Osteocyte (in vitro differentiated cells): ENCODE data around the gene TNS1. TPM values are rescaled to one million over a fixed set of nuclear protein-coding genes. Genes with fewer than 3 reads are reported as not detected.
A peak's percentile ranks its signal among the peaks of the same experiment; 100 is the strongest.

Experiments used
- DNase-seq: peaks from one replicate; pipeline ENCODE4 v3.0.0; 2021; ENCODE audit warnings: mixed read lengths; ENCODE audit not compliant: unreplicated experiment; ENCODE audit errors: extremely low spot score
- H3K27ac Mint-ChIP-seq: one replicate; pipeline ENCODE4 v1.8.0; 2021; ENCODE audit warnings: mild to moderate bottlenecking, mixed read lengths; ENCODE audit not compliant: unreplicated experiment
- H3K27me3 Mint-ChIP-seq: one replicate; pipeline ENCODE4 v1.8.0; 2021; ENCODE audit warnings: mixed read lengths; ENCODE audit not compliant: unreplicated experiment
- H3K36me3 Mint-ChIP-seq: one replicate; pipeline ENCODE4 v1.8.0; 2021; ENCODE audit warnings: mixed read lengths; ENCODE audit not compliant: unreplicated experiment
- H3K4me1 Mint-ChIP-seq: one replicate; pipeline ENCODE4 v1.8.0; 2021; ENCODE audit warnings: mixed read lengths; ENCODE audit not compliant: unreplicated experiment
- H3K4me3 Mint-ChIP-seq: one replicate; pipeline ENCODE4 v1.8.0; 2021; ENCODE audit warnings: mild to moderate bottlenecking, moderate library complexity, mixed read lengths; ENCODE audit not compliant: unreplicated experiment
- H3K9me3 Mint-ChIP-seq: one replicate; pipeline ENCODE4 v1.8.0; 2021; ENCODE audit warnings: mixed read lengths; ENCODE audit not compliant: unreplicated experiment
- CTCF ChIP-seq: fragments of 200-600 bp; sonication (generic); IDR thresholded peaks from 2 replicates; pipeline ENCODE4 v1.5.0; 2021; ENCODE audit warnings: antibody characterized with exemption, mild to moderate bottlenecking, moderate library complexity
- total RNA-seq: library from RNA; stranded (reverse); gene quantifications from 2 replicates; pipeline ENCODE4 v1.2.1, GENCODE V29; 2021

TNS1 gene
- total RNA-seq, 1 donor from 2014 or later, result 80.8 TPM

DNA sequence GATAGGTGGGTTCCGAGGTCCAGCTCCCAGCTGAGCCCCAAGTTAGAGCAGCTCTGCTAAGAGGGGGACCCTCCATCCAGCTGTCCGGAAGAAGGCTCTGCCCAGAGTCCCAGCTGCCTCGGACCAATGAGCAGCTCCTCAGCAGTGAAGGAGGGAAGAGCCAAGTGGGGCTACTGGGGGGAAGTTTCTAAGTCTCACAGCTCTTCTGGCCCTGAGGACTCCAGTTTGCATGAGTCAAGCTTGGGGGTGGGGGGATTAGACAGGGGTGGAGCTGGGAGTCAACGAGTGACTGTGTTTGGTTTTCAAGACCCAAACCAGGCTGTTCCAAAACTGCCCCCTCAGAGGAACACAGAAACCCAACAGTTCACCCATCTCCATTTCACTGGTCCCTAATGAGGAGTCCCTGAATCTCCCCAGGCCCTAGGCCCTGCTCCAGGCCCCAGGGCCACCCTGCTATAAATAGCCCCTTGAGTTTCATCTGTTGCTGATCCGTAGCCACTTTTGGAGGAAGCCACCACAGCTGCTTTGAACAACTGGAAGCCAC is 100.9 kb downstream of the TNS1 start:
- no peak for DNase-seq
- Mint-ChIP-seq H3K27ac (peak overlapping the region; percentile 89), H3K9me3 (no peaks in the 10 kb centered on the region), H3K4me3 (no peak overlapping the region), H3K36me3 (peaks cover 5% of the 10 kb centered on the region), H3K27me3 (no peaks in the 10 kb centered on the region), H3K4me1 (peaks cover 64% of the 10 kb centered on the region)
- no peak for TF ChIP-seq CTCF

DNA sequence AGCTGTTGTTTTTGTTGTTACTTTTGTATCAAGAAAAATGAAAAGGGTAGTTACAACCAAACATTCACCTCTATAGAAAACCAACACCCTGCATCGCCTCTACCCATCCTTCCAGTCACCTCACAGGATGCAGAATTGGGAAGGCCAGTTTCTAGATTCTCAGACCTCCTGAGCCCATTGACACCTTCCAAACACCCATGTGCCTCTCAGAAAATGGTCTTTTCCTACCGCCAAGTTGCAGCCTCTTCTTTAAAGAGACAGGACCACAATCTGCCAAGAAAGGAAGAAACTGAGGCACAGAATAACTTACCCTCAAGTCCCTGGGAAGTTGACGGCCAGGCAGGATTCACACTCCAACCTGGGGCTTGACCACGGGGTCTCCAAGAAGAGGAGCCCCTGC is 101.4 kb downstream of the TNS1 start:
- H3K27me3 Mint-ChIP-seq, result no peaks in the 10 kb centered on the region
- H3K27ac Mint-ChIP-seq, result peak overlapping the region; percentile 10
- peaks cover 61% of the 10 kb centered on the region for H3K4me1 Mint-ChIP-seq
- peaks cover 6% of the 10 kb centered on the region for H3K36me3 Mint-ChIP-seq
- TF ChIP-seq CTCF, result no peak
- H3K4me3 Mint-ChIP-seq, result no peak overlapping the region
- no peaks in the 10 kb centered on the region for H3K9me3 Mint-ChIP-seq
- DNase-seq, result no peak

- Mint-ChIP-seq H3K27ac (peak overlapping the region; percentile 73), H3K4me1 (peaks cover 60% of the 10 kb centered on the region), H3K9me3 (no peaks in the 10 kb centered on the region), H3K27me3 (no peaks in the 10 kb centered on the region), H3K4me3 (no peak overlapping the region), H3K36me3 (peaks cover 9% of the 10 kb centered on the region)
- TF ChIP-seq CTCF, result no peak
- DNase-seq, result no peak
Measured at GRCh38 chr2:217900780-217901360, 101.9 kb downstream of the TNS1 start.

DNA sequence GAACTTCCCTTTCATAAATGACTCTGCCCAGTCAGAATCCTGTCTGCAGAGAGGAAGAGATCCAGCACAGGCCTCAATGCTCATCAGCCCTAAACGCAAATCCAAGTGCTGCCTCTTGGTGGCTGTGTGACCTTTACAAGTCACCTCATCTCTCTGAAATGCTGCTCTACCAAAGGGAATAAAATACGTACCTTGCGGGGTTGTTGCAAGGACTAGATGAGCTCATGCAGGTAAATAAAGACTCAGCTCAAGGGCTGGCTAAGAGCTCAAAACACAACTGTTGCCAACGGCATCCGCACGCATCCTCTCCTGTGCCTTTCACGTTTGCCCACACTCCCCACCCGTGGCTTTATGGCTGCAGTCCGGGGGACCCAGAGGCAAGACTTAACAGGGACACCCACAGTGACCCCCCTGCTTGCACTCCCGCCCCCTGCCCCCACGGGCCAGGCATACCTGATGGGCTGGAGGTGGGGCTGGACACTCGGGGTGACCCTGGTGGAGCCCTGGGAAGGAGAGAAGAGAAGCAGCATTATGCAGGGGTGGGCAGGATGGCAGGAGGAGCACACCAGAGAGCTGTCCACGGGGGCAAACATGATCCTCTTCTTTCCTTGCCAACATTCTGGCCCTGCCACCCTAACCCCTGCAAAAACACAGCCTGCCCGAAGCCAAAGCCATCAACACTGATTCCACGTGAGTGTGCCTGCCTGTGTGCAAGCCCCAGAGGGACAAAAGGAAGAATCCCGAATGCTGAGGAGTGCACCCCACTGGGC is 102.6 kb downstream of the TNS1 start:
- Mint-ChIP-seq H3K36me3 (peaks cover 12% of the 10 kb centered on the region), H3K27me3 (no peaks in the 10 kb centered on the region), H3K9me3 (no peaks in the 10 kb centered on the region), H3K4me1 (peaks cover 56% of the 10 kb centered on the region), H3K27ac (peak overlapping the region; percentile 73), H3K4me3 (no peak overlapping the region)
- no peak for TF ChIP-seq CTCF
- no peak for DNase-seq

GRCh38 chr2:217899231-217900009 is 103.4 kb downstream of the TNS1 start:
- Mint-ChIP-seq H3K4me3 (no peak overlapping the region), H3K4me1 (peaks cover 49% of the 10 kb centered on the region), H3K27me3 (no peaks in the 10 kb centered on the region), H3K27ac (peak overlapping the region; percentile 41), H3K9me3 (no peaks in the 10 kb centered on the region), H3K36me3 (peaks cover 15% of the 10 kb centered on the region)
- DNase-seq, result no peak
- TF ChIP-seq CTCF, result peak; percentile 67
